GM23338 (cell line): ENCODE results near the gene FGD3. TPM values are rescaled to one million over a fixed set of nuclear protein-coding genes. Genes with fewer than 3 reads are reported as not detected.

Experiments
- ATAC-seq: fragments of 200-7000 bp; cut with Tn5 transposase; 3 replicates; pipeline ENCODE4 v1.9.1; 2020
- DNase-seq: peaks from one replicate; pipeline ENCODE4 v3.0.0-alpha.2; 2015; ENCODE audit warnings: low spot score
- H2AFZ ChIP-seq: fragments of 200-600 bp; sonication (generic); 2 replicates; pipeline ENCODE4 v1.8.0; 2016; ENCODE audit warnings: antibody characterized with exemption, mild to moderate bottlenecking, moderate library complexity
- H3F3A ChIP-seq: fragments of 200-600 bp; sonication (generic); replicated peaks from 2 replicates; pipeline ENCODE4 v1.8.0; 2017; ENCODE audit warnings: antibody characterized with exemption, mixed run types, low read depth
- H3K27ac ChIP-seq: fragments of 200-600 bp; sonication (generic); 2 replicates; pipeline ENCODE4 v1.6.1; 2016; ENCODE audit warnings: low read depth
- H3K27me3 ChIP-seq: fragments of 200-600 bp; sonication (generic); 2 replicates; pipeline ENCODE4 v1.8.0; 2016; ENCODE audit warnings: mild to moderate bottlenecking, mixed run types, moderate library complexity; ENCODE audit not compliant: insufficient read depth
- H3K36me3 ChIP-seq: fragments of 200-600 bp; sonication (generic); 2 replicates; pipeline ENCODE4 v1.8.0; 2016; ENCODE audit warnings: mild to moderate bottlenecking; ENCODE audit not compliant: insufficient read depth
- H3K4me1 ChIP-seq: fragments of 200-600 bp; sonication (generic); 2 replicates; pipeline ENCODE4 v1.8.0; 2016; ENCODE audit warnings: mild to moderate bottlenecking, moderate library complexity; ENCODE audit not compliant: insufficient read depth
- H3K4me2 ChIP-seq: fragments of 200-600 bp; sonication (generic); 2 replicates; pipeline ENCODE4 v1.7.1; 2017; ENCODE audit warnings: mixed run types
- H3K4me3 ChIP-seq: fragments of 200-600 bp; sonication (generic); 2 replicates; pipeline ENCODE4 v1.6.1; 2016; ENCODE audit warnings: mixed run types
- H3K79me2 ChIP-seq: fragments of 200-600 bp; sonication (generic); replicated peaks from 2 replicates; pipeline ENCODE4 v1.8.0; 2017; ENCODE audit warnings: mild to moderate bottlenecking; ENCODE audit not compliant: insufficient read depth
- H3K9me2 ChIP-seq: fragments of 200-600 bp; sonication (generic); 2 replicates; pipeline ENCODE4 v1.8.0; 2017; ENCODE audit not compliant: insufficient read depth
- H4K20me1 ChIP-seq: fragments of 200-600 bp; sonication (generic); replicated peaks from 2 replicates; pipeline ENCODE4 v1.8.0; 2017; ENCODE audit warnings: mild to moderate bottlenecking; ENCODE audit not compliant: insufficient read depth
- H3K27ac Mint-ChIP-seq: 2 replicates; pipeline ENCODE4 v1.8.0; 2020; ENCODE audit warnings: inconsistent platforms, mild to moderate bottlenecking, moderate library complexity, mixed read lengths
- H3K27me3 Mint-ChIP-seq: 3 replicates; pipeline ENCODE4 v1.8.0; 2022; ENCODE audit warnings: low read depth, mild to moderate bottlenecking, moderate library complexity, mixed read lengths, inconsistent platforms; ENCODE audit not compliant: insufficient read depth, poor library complexity
- H3K36me3 Mint-ChIP-seq: 3 replicates; pipeline ENCODE4 v1.8.0; 2021; ENCODE audit warnings: low read depth, mild to moderate bottlenecking, inconsistent platforms, moderate library complexity, mixed read lengths
- H3K4me1 Mint-ChIP-seq: 3 replicates; pipeline ENCODE4 v1.8.0; 2020; ENCODE audit warnings: mild to moderate bottlenecking, inconsistent platforms, mixed read lengths
- H3K4me3 Mint-ChIP-seq: 3 replicates; pipeline ENCODE4 v1.8.0; 2021; ENCODE audit warnings: moderate library complexity, mild to moderate bottlenecking, inconsistent platforms, mixed read lengths
- H3K9me3 Mint-ChIP-seq: 3 replicates; pipeline ENCODE4 v1.8.0; 2020; ENCODE audit warnings: moderate library complexity, mild to moderate bottlenecking, inconsistent platforms, mixed read lengths
- CREB1 ChIP-seq: fragments of 250-450 bp; sonication (Bioruptor Pico); IDR thresholded peaks from 2 replicates; pipeline ENCODE4 v1.5.0; 2020; ENCODE audit warnings: low read depth, mild to moderate bottlenecking, moderate library complexity
- CTCF ChIP-seq, 2 experiments: fragments of 200-600 bp in 1 of 2; sonication (generic) in 1 of 2; conservative IDR thresholded peaks; 2 replicates each; pipeline versions ENCODE4 v1.5.1 to v1.6.1; 2016 to 2017; ENCODE audit warnings: antibody characterized with exemption in 2 of 2, low read depth in 2 of 2, mild to moderate bottlenecking in 2 of 2, moderate library complexity in 1 of 2
- EZH2 ChIP-seq: fragments of 200-600 bp; sonication (generic); IDR thresholded peaks from one replicate; pipeline ENCODE4 v1.8.0; 2017; ENCODE audit warnings: antibody characterized with exemption, mild to moderate bottlenecking, low read depth; ENCODE audit not compliant: unreplicated experiment
- EZH2phosphoT487 ChIP-seq: fragments of 200-600 bp; sonication (generic); IDR thresholded peaks from one replicate; pipeline ENCODE4 v1.8.1; 2018; ENCODE audit warnings: antibody characterized with exemption; ENCODE audit not compliant: unreplicated experiment
- JUNB ChIP-seq: IDR thresholded peaks from one replicate; pipeline ENCODE4 v1.6.1; 2016; ENCODE audit warnings: antibody characterized with exemption; ENCODE audit not compliant: unreplicated experiment
- NANOG ChIP-seq: IDR thresholded peaks from 2 replicates; pipeline ENCODE4 v1.6.1; 2016; ENCODE audit warnings: antibody characterized with exemption, borderline replicate concordance
- POLR2AphosphoS5 ChIP-seq: IDR thresholded peaks from 2 replicates; pipeline ENCODE4 v1.6.1; 2016; ENCODE audit warnings: antibody characterized with exemption, low read depth
- STAT1 ChIP-seq: IDR thresholded peaks from one replicate; pipeline ENCODE4 v1.6.1; 2016; ENCODE audit warnings: antibody characterized with exemption; ENCODE audit not compliant: unreplicated experiment
- ZNF114 ChIP-seq: fragments of 250-450 bp; sonication (Bioruptor Pico); IDR thresholded peaks from 2 replicates; pipeline ENCODE4 v1.5.0; 2020; ENCODE audit warnings: mild to moderate bottlenecking, moderate library complexity
- ZNF331 ChIP-seq: fragments of 250-450 bp; sonication (Bioruptor Pico); IDR thresholded peaks from 2 replicates; pipeline ENCODE4 v1.5.0; 2020; ENCODE audit warnings: low read depth, mild to moderate bottlenecking, moderate library complexity
- ZNF462 ChIP-seq: fragments of 250-450 bp; sonication (Bioruptor Pico); IDR thresholded peaks from 2 replicates; pipeline ENCODE4 v1.5.0; 2020; ENCODE audit warnings: mild to moderate bottlenecking, moderate library complexity
- polyA plus RNA-seq: library from polyadenylated mRNA; unstranded; fragments of >200 nt; fragmentation: Nextera tagmentation; extraction: Ambion mirVana; gene quantifications from 2 replicates; pipeline ENCODE4 v1.2.1, GENCODE V29; 2016
- total RNA-seq: library from RNA; depleted of rRNA; stranded (reverse); fragments of >200 nt; shearing (Covaris generic); gene quantifications from 2 replicates; pipeline ENCODE4 v1.2.3, GENCODE V29; 2014
- TF ChIP-seq, protein P1 (sequence below): IDR thresholded peaks from one replicate; pipeline ENCODE4 v1.6.1; 2018; ENCODE audit warnings: antibody characterized with exemption; ENCODE audit not compliant: unreplicated experiment
- TF ChIP-seq, protein P2 (sequence below): IDR thresholded peaks from 2 replicates; pipeline ENCODE4 v1.6.1; 2016; ENCODE audit warnings: antibody characterized with exemption

Gene FGD3
- total and polyA plus RNA-seq, 2 experiments from 2014 or later = 0.95 to 1.7 TPM

GRCh38 chr9:92934321-92934720, 13.0 kb upstream of the FGD3 start:
- H3K4me2 ChIP-seq = no peak overlapping the region
- H3K4me1 ChIP-seq = no peaks in the 10 kb centered on the region
- DNase-seq = no peak
- no peaks in the 10 kb centered on the region for H3K27me3 ChIP-seq
- H3K27ac ChIP-seq = no peak overlapping the region
- H2AFZ ChIP-seq = peak overlapping the region; percentile 63; the same call in 1 of the 2 replicates
- H3K36me3 ChIP-seq = no peaks in the 10 kb centered on the region
- Mint-ChIP-seq H3K4me1 (no peaks in the 10 kb centered on the region), H3K36me3 (no peaks in the 10 kb centered on the region), H3K9me3 (no peaks in the 10 kb centered on the region), H3K4me3 (no peak overlapping the region), H3K27ac (no peak overlapping the region), H3K27me3 (peaks cover 2% of the 10 kb centered on the region)
- no peaks in the 10 kb centered on the region; the same call in 1 of the 2 replicates for H3K9me2 ChIP-seq
- H3F3A ChIP-seq = no peaks in the 10 kb centered on the region
- no peaks in the 10 kb centered on the region for H3K79me2 ChIP-seq
- no peak for TF ChIP-seq EZH2
- TF ChIP-seq CREB1 (CRISPR knock-in tag) = no peak
- no peak for TF ChIP-seq EZH2phosphoT487
- no peak for TF ChIP-seq NANOG
- no peak for TF ChIP-seq ZNF331
- no peak for TF ChIP-seq STAT1
- TF ChIP-seq CTCF (conservative IDR thresholded peaks at IDR 0.05; ENCODE audit: low read depth in 2 of 2) = no peak
- TF ChIP-seq, protein P1, sequence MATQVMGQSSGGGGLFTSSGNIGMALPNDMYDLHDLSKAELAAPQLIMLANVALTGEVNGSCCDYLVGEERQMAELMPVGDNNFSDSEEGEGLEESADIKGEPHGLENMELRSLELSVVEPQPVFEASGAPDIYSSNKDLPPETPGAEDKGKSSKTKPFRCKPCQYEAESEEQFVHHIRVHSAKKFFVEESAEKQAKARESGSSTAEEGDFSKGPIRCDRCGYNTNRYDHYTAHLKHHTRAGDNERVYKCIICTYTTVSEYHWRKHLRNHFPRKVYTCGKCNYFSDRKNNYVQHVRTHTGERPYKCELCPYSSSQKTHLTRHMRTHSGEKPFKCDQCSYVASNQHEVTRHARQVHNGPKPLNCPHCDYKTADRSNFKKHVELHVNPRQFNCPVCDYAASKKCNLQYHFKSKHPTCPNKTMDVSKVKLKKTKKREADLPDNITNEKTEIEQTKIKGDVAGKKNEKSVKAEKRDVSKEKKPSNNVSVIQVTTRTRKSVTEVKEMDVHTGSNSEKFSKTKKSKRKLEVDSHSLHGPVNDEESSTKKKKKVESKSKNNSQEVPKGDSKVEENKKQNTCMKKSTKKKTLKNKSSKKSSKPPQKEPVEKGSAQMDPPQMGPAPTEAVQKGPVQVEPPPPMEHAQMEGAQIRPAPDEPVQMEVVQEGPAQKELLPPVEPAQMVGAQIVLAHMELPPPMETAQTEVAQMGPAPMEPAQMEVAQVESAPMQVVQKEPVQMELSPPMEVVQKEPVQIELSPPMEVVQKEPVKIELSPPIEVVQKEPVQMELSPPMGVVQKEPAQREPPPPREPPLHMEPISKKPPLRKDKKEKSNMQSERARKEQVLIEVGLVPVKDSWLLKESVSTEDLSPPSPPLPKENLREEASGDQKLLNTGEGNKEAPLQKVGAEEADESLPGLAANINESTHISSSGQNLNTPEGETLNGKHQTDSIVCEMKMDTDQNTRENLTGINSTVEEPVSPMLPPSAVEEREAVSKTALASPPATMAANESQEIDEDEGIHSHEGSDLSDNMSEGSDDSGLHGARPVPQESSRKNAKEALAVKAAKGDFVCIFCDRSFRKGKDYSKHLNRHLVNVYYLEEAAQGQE = no peak
- TF ChIP-seq ZNF462 (CRISPR knock-in tag) = no peak
- no peak for TF ChIP-seq ZNF114 (CRISPR knock-in tag)
- no peak for TF ChIP-seq JUNB
- TF ChIP-seq, protein P2, sequence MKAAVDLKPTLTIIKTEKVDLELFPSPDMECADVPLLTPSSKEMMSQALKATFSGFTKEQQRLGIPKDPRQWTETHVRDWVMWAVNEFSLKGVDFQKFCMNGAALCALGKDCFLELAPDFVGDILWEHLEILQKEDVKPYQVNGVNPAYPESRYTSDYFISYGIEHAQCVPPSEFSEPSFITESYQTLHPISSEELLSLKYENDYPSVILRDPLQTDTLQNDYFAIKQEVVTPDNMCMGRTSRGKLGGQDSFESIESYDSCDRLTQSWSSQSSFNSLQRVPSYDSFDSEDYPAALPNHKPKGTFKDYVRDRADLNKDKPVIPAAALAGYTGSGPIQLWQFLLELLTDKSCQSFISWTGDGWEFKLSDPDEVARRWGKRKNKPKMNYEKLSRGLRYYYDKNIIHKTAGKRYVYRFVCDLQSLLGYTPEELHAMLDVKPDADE = no peak
- TF ChIP-seq POLR2AphosphoS5 = no peak
- no peaks in the 10 kb centered on the region for H4K20me1 ChIP-seq
- ATAC-seq = no peak
- H3K4me3 ChIP-seq = no peak overlapping the region
